ENCODE measurements around the gene SYNPR.

DNA sequence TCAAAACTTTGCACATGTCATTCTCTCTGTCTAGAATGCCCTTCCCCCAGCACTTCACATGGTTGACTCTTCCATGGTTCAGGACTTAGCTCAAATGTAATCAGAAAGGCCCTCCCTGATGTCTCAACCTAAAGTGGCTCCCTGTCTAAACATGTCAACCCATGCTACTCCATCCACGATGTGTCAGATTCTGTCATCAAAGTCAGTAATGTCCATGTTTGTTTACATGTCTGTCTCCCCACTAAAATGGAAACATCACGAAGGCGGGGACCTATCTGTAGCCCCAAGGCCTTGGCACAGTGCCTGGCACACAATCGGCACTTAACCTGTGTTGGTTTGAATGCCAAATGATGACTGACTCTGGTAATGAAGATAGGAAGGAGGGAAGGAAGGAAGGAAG is 353.6 kb downstream of the SYNPR start:
- TF ChIP-seq, protein P1, sequence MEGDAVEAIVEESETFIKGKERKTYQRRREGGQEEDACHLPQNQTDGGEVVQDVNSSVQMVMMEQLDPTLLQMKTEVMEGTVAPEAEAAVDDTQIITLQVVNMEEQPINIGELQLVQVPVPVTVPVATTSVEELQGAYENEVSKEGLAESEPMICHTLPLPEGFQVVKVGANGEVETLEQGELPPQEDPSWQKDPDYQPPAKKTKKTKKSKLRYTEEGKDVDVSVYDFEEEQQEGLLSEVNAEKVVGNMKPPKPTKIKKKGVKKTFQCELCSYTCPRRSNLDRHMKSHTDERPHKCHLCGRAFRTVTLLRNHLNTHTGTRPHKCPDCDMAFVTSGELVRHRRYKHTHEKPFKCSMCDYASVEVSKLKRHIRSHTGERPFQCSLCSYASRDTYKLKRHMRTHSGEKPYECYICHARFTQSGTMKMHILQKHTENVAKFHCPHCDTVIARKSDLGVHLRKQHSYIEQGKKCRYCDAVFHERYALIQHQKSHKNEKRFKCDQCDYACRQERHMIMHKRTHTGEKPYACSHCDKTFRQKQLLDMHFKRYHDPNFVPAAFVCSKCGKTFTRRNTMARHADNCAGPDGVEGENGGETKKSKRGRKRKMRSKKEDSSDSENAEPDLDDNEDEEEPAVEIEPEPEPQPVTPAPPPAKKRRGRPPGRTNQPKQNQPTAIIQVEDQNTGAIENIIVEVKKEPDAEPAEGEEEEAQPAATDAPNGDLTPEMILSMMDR (IDR thresholded peaks at IDR 0.05; ENCODE audit: borderline replicate concordance, extremely low read depth, low read length, poor library complexity, severe bottlenecking), result no peak
- no peak for TF ChIP-seq EZH2 (IDR thresholded peaks at IDR 0.05; ENCODE audit: borderline replicate concordance, low read depth, low read length, severe bottlenecking)
